ENCODE data around the gene DYNLT3.

Gene DYNLT3, protein sequence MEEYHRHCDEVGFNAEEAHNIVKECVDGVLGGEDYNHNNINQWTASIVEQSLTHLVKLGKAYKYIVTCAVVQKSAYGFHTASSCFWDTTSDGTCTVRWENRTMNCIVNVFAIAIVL

DNA sequence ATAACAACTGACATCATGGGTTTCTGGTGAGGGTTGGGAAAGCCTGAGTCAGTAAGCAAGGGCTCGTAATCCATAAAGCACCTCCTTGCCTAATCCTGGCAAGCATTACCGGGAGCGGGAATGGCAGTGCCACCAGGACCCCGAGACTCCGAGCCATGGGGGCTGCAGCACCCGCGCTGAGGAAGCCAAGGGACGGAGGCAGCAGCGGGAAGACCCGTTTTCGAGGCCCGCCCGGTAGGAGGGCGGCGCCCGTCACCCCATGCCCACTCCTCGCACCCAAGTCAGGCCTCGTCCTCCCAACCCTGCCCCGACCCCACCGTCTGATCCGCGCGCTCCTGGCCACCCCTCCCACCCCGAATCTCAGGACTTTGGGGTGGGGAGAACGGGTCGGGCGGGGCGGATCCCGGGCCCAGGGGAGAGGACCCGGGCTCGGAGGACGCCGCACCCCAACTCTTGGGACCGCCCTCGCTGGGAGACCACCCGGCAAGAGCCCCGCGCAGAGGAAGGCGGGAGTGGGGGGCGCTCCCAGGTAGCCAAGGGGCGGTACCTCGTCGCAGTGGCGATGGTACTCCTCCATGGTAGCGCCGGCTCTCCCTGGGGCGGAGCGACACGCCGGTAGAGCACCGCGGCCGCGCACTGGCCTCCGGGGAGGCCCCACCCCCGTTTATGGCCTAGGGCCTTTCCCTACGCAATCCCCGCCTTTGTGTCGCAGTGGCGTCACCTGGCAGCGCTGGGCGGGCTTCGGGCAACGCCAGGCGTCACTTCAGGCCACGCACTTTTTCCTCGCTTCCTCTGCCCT, at the start of gene DYNLT3:
DYNLT3 (minus strand) TSS at position 638 of the 799 bp plus-strand sequence; CDS start at position 577, 61 bp downstream.
- DNase-seq (ENCODE audit: low read depth in 2 of 2): peak; percentile 59

GRCh38 chrX:37896511-37896890, 49.1 kb upstream of the DYNLT3 start:
- no peak for DNase-seq (ENCODE audit: low read depth in 2 of 2)

DNA sequence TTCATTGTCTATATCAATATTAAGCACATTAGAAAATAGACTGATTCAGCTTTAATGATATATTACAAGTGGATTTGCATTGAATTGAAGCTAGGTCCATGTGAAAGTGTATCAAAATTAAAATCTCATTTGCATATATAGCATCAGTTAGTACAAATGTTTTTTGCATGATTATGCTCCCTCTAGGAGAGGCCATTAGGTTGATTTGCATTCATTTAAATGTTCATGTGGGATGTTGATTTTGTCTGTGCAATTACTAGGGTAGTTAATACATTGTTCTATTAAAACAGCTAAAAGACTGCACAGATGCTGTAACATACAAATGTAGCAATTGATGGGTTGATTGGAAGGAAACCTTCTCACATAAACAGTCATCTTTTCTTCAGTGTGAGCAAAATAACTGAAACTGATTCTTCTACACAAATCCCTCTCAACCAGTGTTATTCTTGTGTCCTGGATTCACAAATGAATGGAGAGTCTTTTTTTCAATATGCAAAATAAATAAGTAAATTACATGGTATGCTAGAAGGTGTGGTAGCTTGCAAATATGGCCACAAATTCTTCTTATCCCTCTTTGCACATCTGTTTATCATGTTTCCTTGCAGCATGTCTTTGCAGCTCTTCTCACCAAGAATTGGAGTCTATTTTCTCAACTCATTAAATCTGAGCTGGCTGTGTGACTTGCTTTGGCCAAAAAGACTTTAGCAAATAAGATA, 48.6 kb upstream of the DYNLT3 start:
- DNase-seq (ENCODE audit: low read depth in 2 of 2): no peak

- DNase-seq (ENCODE audit: low read depth in 2 of 2): no peak
Observed at GRCh38 chrX:37894725-37895124, 47.4 kb upstream of the DYNLT3 start.

DNA sequence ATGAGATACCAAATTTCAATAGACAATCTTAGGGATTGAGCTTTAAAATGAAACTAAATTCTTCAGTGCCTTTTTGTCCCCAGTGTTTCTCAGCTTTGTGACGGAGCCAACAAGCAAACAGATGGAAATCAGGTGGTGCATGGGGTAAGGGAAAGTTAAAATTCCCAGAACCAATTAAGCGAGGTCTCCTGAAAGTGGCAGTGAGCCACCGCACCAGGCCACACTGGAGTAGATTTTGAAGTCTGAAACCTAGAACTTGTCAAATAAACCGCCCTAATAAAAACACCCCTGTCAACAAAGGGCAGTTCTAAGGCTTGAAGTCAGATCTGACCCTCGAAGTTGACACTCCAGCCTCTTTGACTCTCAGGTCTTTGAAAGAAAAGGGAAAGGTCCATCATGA, 40.6 kb upstream of the DYNLT3 start:
- no peak for DNase-seq (ENCODE audit: low read depth in 2 of 2)

DNA sequence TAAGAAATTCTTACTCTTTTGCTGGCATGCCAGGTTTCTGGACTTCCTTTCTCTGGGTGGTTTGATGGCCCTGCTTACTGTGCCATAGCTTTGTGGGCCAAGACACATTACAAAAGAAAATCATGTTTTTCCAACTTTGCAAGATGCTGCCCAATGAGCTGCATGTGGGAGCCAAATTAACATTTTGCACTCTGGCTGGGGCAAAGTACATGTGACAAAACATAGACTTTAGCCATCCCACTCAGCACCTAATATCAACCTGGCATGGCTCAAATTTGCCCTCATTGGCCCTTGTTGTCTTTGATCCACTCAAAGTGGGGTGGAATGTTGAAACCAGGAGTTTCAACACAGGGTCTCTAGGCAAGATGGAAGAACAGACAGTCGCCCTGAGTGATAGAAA, 40.0 kb upstream of the DYNLT3 start:
- DNase-seq (ENCODE audit: low read depth in 2 of 2): no peak

DNA sequence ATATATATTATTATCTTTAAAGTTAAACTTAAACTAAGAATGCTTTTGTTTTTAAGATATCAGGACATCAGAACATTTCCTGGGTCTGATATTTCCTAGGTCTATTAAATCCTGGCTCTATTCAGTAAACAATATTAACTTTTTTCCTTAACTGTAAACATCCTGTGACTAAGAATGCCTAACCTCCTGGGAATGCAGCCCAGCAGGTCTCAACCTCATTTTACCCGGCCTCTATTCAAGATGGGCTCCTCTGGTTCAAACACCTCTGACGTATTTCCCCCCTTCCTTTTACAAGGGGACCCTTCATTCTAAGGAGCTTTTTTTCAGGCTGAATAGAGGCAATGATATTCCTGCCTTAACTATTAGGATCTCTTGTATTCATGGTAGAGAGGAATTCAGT, 35.8 kb upstream of the DYNLT3 start:
- no peak for DNase-seq (ENCODE audit: low read depth in 2 of 2)

- no peak for DNase-seq (ENCODE audit: low read depth in 2 of 2)
Observed at GRCh38 chrX:37879692-37880091, 32.3 kb upstream of the DYNLT3 start.

- no peak for DNase-seq (ENCODE audit: low read depth in 2 of 2)
Observed at GRCh38 chrX:37876716-37877115, 29.3 kb upstream of the DYNLT3 start.

- no peak for DNase-seq (ENCODE audit: low read depth in 2 of 2)
Observed at GRCh38 chrX:37875675-37876074, 28.3 kb upstream of the DYNLT3 start.

- DNase-seq (ENCODE audit: low read depth in 2 of 2): no peak
Observed at GRCh38 chrX:37873220-37873619, 25.8 kb upstream of the DYNLT3 start.

- no peak for DNase-seq (ENCODE audit: low read depth in 2 of 2)
Observed at GRCh38 chrX:37872303-37872655, 24.9 kb upstream of the DYNLT3 start.

- no peak for DNase-seq (ENCODE audit: low read depth in 2 of 2)
Observed at GRCh38 chrX:37871626-37872302, 24.4 kb upstream of the DYNLT3 start.

GRCh38 chrX:37867536-37868153, 20.3 kb upstream of the DYNLT3 start:
- no peak for DNase-seq (ENCODE audit: low read depth in 2 of 2)

DNA sequence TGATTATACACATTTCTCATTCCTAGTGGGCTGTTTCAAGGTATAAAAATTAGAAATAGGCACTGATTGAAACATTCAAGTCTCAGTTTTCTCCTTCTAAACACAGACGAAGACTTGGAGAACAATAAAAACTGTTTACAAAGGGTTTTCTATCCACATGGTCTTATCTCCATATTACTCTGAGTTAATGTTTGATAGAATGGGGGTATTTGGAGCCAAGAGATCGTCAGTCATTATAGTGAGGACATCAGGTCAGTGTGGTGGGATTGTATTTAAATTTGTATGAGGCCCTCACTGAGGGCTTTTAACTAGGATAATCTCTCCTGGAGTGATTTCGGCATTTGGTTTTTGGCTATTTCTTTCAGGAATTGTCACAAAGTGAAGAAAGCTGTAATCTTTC, 16.4 kb upstream of the DYNLT3 start:
- DNase-seq (ENCODE audit: low read depth in 2 of 2): no peak

DNA sequence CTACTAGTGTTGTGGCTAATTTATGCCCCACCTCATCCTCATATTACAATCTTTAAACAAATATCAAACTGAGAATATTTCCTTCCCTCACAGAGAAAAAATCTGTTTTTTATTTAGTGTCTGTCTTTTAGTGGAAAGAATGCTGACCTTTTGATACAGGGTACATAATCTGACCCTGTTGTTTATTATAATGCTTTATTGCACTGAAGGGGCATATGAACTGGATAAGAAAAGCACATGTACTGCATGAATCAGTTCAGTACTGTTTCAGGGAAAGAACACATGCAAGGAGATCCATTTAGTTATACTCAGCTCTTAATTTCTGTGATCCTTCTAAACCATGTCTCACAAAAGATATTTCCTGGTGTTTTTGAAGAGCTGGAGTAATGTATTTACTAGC, 15.5 kb upstream of the DYNLT3 start:
- no peak for DNase-seq (ENCODE audit: low read depth in 2 of 2)

- DNase-seq (ENCODE audit: low read depth in 2 of 2): no peak
Observed at GRCh38 chrX:37860721-37861120, 13.3 kb upstream of the DYNLT3 start.

DNA sequence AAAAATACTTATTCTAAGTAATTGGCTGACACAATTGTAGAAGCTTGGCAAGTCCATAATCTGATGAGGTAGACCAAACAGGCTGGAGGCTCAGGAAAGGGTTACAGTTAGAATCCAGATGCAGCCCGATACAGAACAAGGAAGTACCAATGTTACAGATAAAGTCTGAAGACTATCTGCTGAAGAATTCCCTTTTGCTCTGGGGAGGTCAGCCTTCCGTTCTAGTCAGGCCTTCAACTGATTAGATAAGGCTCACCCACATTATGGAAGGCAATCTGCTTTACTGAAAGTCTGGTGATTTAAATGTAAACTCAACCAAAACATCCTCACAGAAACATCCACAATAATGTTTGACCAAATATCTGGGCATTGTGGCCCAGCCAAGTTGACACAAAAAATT, 7.4 kb upstream of the DYNLT3 start:
- no peak for DNase-seq (ENCODE audit: low read depth in 2 of 2)

GRCh38 chrX:37854148-37854547, 6.8 kb upstream of the DYNLT3 start:
- DNase-seq (ENCODE audit: low read depth in 2 of 2): no peak

DNA sequence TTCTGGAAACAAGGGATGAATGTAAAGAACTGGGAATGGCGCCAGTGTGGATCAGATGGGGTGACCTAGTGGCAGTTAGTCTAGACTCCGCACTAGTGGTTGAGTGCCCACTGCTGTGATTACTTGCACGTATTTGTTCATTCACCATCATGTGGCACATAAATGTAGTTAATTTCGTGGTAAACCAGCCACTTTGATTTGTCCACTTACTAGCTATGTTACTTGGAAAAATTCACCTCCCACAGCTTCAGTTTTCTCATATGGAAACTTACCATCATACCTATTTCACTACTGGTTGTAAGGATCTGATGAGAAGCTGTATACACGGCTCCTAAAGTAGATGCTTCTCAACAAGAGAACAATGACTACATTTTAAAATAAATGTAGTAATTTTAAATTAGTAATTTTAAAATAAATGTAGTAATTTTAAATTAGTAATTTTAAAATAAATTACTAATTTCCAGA, 394 bp upstream of the DYNLT3 start:
- no peak for DNase-seq (ENCODE audit: low read depth in 2 of 2)

DNA sequence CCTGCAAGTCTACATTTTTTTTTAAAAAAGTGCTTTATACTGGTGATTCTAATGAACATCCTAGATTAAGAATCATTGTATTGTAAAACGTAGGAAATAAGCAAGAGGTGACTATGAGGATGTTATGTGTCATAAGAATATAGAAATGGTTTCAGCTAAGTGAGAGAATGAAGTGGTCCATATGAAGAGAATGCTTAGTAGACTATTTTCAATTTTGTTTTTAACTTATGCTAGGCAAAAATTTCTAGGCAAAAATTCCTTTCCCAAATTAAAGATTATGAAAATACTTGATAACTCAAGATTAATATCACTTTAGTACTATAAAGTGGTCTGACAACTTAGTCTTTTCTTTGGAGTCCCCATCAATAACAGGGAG, 825 bp downstream of the DYNLT3 start:
- no peak for DNase-seq (ENCODE audit: low read depth in 2 of 2)

DNA sequence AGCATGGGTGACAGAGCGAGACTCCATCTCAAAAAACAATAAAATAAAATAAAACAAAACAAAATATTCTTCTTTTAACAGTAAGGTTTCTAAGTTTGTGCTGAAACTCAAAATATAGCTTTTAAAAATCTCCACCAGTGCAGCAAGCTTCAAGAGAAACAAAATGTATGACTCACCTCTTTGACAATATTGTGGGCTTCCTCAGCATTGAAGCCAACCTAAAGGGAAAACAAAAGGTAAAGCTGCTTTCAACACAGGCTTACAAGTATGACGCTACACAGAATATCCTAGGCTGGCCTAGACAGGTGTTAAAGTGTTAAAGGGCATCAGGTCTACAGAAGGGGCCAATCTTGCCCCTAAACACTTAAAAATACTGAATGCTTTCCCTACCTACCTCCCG, 1.2 kb downstream of the DYNLT3 start:
- DNase-seq (ENCODE audit: low read depth in 2 of 2): no peak

Data from stimulated activated CD8-positive, alpha-beta memory T cell treated with anti-CD3 and anti-CD28 coated beads, Interleukin-2, amount 100 ng/mL, for 48 hours (primary cell).